Activated CD8-positive, alpha-beta T cell treated with anti-CD3 and anti-CD28 coated beads for 36 hours (primary cell): Measurements from ENCODE around the gene KCNQ1OT1. TPM values are rescaled to one million over a fixed set of nuclear protein-coding genes. Genes with fewer than 3 reads are reported as not detected.

Experiments used
- ATAC-seq: fragments of 200-7000 bp; cut with Tn5 transposase; one replicate; pipeline ENCODE4 v1.10.0; 2021; ENCODE audit warnings: mild to moderate bottlenecking, moderate library complexity
- CTCF ChIA-PET: fragments of 350-600 bp; sonication (Branson Sonifier 250); formaldehyde crosslinking; loops from one replicate; lab custom pipeline; 2021; ENCODE audit warnings: antibody characterized with exemption; lab: Charles Lee
- POLR2A ChIA-PET: fragments of 350-600 bp; sonication (Branson Sonifier 250); formaldehyde crosslinking; loops from one replicate; lab custom pipeline; 2021; ENCODE audit warnings: antibody characterized with exemption; lab: Charles Lee
- DNase-seq: peaks from one replicate; pipeline ENCODE4 v3.0.0-alpha.2; 2020
- H3K27ac Mint-ChIP-seq: one replicate; pipeline ENCODE4 v1.8.0; 2021; ENCODE audit warnings: mild to moderate bottlenecking, mixed read lengths
- H3K27me3 Mint-ChIP-seq: one replicate; pipeline ENCODE4 v1.8.0; 2021; ENCODE audit warnings: mixed read lengths
- H3K36me3 Mint-ChIP-seq: one replicate; pipeline ENCODE4 v1.8.0; 2021; ENCODE audit warnings: low read depth, mixed read lengths
- H3K4me1 Mint-ChIP-seq: one replicate; pipeline ENCODE4 v1.8.0; 2021; ENCODE audit warnings: low read depth, mixed read lengths
- H3K4me3 Mint-ChIP-seq: one replicate; pipeline ENCODE4 v1.8.0; 2021; ENCODE audit warnings: mild to moderate bottlenecking, moderate library complexity, mixed read lengths
- H3K9me3 Mint-ChIP-seq: one replicate; pipeline ENCODE4 v1.8.0; 2021; ENCODE audit warnings: mixed read lengths
- CTCF ChIP-seq: fragments of 200-600 bp; IDR thresholded peaks from one replicate; pipeline ENCODE4 v1.8.0; 2022; ENCODE audit warnings: antibody characterized with exemption, mild to moderate bottlenecking
- intact Hi-C: fragments of 100-400 bp; cut with micrococcal nuclease; formaldehyde crosslinking; loops from one replicate; pipeline ENCODE4 v1.10.0; 2022
- total RNA-seq, 2 experiments: library from RNA; stranded (reverse); gene quantifications; one replicate each; pipeline ENCODE4 v1.2.3, GENCODE V29; 2021

KCNQ1OT1 gene
- total RNA-seq, 2 experiments from 2014 or later: 0.22 to 0.23 TPM

- POLR2A ChIA-PET: interaction anchor here (1.4 kb wide), 1 partner anchor 29 kb away, joined by 3 read pairs; no protein-coding TSS in a partner anchor
- Mint-ChIP-seq H3K4me3 (no peak overlapping the region), H3K9me3 (no peaks in the 10 kb centered on the region), H3K36me3 (no peaks in the 10 kb centered on the region), H3K27ac (no peak overlapping the region), H3K4me1 (no peaks in the 10 kb centered on the region), H3K27me3 (no peaks in the 10 kb centered on the region)
- no peak for DNase-seq
- CTCF ChIA-PET: no interaction called here
- intact Hi-C loops: no loop called here
- no peak for ATAC-seq
- TF ChIP-seq CTCF: no peak
Measured at GRCh38 chr11:2687223-2687530, 12.6 kb downstream of the KCNQ1OT1 start.

- ATAC-seq (no peak), DNase-seq (no peak)
- CTCF ChIA-PET: no interaction called here
- Mint-ChIP-seq H3K27ac (no peak overlapping the region), H3K27me3 (no peaks in the 10 kb centered on the region), H3K4me3 (no peak overlapping the region), H3K9me3 (no peaks in the 10 kb centered on the region), H3K36me3 (no peaks in the 10 kb centered on the region), H3K4me1 (no peaks in the 10 kb centered on the region)
- POLR2A ChIA-PET: interaction anchor here (1.4 kb wide), 1 partner anchor 28 kb away, joined by 3 read pairs; no protein-coding TSS in a partner anchor
- TF ChIP-seq CTCF: no peak
- intact Hi-C loops: no loop called here
Measured at GRCh38 chr11:2686360-2687222, 13.2 kb downstream of the KCNQ1OT1 start.

- Mint-ChIP-seq H3K36me3 (no peaks in the 10 kb centered on the region), H3K4me3 (no peak overlapping the region), H3K27me3 (no peaks in the 10 kb centered on the region), H3K9me3 (no peaks in the 10 kb centered on the region), H3K4me1 (no peaks in the 10 kb centered on the region), H3K27ac (no peak overlapping the region)
- no peak for ATAC-seq
- intact Hi-C loops: no loop called here
- CTCF ChIA-PET: no interaction called here
- POLR2A ChIA-PET: no interaction called here
- TF ChIP-seq CTCF: no peak
- DNase-seq: no peak
Measured at GRCh38 chr11:2685566-2686359, 14.0 kb downstream of the KCNQ1OT1 start.

DNA sequence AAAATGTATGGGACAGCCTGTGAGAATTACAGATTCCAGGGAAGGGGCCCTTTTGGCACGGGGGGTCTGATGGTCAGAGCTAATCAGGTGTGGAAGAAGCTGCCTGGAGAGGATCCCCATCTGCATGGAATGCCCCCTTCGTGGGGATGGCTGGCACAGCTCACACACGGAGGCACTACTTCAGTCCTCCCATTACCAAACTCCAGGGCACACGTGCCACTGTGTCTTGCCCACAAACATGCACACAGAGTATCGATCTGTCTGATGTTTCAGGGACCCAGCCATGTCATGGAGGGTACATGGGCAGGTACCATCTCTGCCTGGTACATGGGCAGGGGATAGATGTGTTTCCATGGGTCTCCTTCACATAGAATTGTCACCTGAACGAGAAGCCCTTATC lies 14.7 kb downstream of the KCNQ1OT1 start:
- TF ChIP-seq CTCF: no peak
- CTCF ChIA-PET: no interaction called here

DNA sequence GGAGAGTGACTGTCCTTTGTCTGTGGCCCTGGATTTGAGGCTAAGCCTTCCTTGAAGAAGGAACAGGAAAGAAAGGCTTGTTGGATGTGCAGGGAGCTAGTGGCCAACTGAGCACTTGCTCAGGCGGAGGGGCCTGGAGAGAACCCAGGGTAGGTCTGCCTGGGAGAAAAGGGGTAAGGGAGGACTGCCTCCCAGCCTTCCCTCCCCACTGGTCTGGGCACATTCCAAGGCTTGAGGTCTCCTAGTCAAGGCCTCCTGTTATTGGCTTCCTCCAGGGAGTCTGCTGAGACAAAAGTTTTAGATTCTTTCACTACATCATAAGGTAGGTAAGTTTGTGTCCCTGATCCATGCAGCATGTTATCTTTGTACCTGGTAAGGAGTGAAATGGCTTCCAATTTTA lies 15.2 kb downstream of the KCNQ1OT1 start:
- no peak overlapping the region for H3K4me3 Mint-ChIP-seq
- H3K36me3 Mint-ChIP-seq: no peaks in the 10 kb centered on the region
- H3K27ac Mint-ChIP-seq: no peak overlapping the region
- CTCF ChIA-PET: no interaction called here
- no peak for TF ChIP-seq CTCF
- DNase-seq (no peak), ATAC-seq (no peak)
- H3K9me3 Mint-ChIP-seq: no peaks in the 10 kb centered on the region
- POLR2A ChIA-PET: no interaction called here
- intact Hi-C loops: no loop called here
- H3K4me1 Mint-ChIP-seq: no peaks in the 10 kb centered on the region
- H3K27me3 Mint-ChIP-seq: no peaks in the 10 kb centered on the region

More for the DNA sequence above, 14.7 kb downstream of the KCNQ1OT1 start:
- POLR2A ChIA-PET: no interaction called here
- intact Hi-C loops: no loop called here
- no peaks in the 10 kb centered on the region for H3K27me3 Mint-ChIP-seq
- H3K4me1 Mint-ChIP-seq: no peaks in the 10 kb centered on the region
- DNase-seq (no peak), ATAC-seq (no peak)
- no peak overlapping the region for H3K27ac Mint-ChIP-seq
- no peaks in the 10 kb centered on the region for H3K36me3 Mint-ChIP-seq
- H3K9me3 Mint-ChIP-seq: no peaks in the 10 kb centered on the region
- H3K4me3 Mint-ChIP-seq: no peak overlapping the region
